GM12875 (cell line): Measurements from ENCODE around the gene OR1K1.

Source experiments
- H3K4me3 ChIP-seq: one replicate; pipeline ENCODE4 v1.5.1; 2011; ENCODE audit warnings: low read depth, low read length, control low read depth
- CTCF ChIP-seq: IDR thresholded peaks from 2 replicates; pipeline ENCODE4 v1.5.1; 2011; ENCODE audit warnings: low read depth, mild to moderate bottlenecking, control low read depth, inconsistent platforms, low read length, moderate library complexity, borderline replicate concordance; ENCODE audit not compliant: insufficient read depth

The OR1K1 gene

DNA sequence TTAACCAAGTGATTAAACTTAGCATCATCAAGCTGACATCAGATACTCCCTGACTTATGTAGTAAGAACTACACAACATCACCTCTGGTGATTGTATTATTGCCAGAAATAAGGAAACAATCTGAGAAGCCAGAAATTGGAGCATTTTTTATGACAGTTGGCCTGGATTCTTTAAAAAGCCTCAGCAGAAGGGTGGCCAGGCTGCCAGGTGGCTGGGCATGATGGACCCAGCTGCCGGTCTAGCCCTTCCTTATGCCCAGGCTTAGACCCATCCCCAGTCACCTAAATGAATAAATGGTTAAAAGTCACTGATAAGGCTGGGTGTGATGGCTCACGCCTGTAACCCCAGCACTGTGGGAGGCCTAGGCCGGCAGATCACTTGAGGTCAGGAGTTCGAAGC is 12.8 kb downstream of the OR1K1 start:
- no peak overlapping the region for H3K4me3 ChIP-seq
- TF ChIP-seq CTCF, result no peak

DNA sequence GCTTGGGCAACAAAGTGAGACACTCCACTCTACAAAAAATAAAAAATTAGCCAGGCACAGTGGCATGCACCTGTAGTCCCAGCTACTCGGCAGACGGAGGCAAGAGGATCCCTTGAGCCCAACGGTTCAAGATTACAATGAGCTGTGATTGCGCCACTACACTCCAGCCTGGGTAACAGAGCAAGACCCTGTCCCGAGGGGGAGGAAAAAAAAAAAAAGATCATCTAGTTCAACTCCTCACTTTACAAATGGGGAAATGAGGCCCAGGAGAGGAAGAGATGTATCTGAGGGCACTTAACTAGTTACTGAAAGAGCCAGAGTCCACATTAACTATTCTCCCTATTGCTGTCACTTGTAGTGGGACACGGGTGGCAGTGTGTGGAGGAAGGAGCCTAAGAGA is 14.6 kb downstream of the OR1K1 start:
- no peak overlapping the region for H3K4me3 ChIP-seq
- no peak for TF ChIP-seq CTCF

- no peak overlapping the region for H3K4me3 ChIP-seq
- no peak for TF ChIP-seq CTCF
These were observed 15.6 kb downstream of the OR1K1 start for GRCh38 chr9:122815544-122815943.

- TF ChIP-seq CTCF, result no peak
- no peak overlapping the region for H3K4me3 ChIP-seq
These were observed 16.4 kb downstream of the OR1K1 start for GRCh38 chr9:122816163-122816867.

DNA sequence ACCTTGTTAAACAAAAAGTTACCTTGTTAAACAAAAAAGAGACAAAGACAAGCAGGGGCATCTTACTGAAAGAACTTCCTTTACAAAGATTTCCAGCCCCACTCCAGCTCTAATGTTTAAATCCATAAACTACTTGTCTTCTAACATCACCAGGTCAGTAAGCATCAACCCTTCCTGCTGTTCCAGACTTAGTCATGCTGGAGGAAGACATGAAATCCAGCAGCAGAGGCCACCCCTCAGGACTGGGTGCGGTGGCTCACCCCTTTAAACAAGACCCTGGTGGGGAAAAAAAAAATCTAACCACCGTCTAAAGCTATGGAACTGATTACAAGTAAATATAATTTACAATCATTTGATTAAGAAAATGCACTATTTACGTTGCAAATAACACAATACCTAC is 19.4 kb downstream of the OR1K1 start:
- no peak for TF ChIP-seq CTCF

DNA sequence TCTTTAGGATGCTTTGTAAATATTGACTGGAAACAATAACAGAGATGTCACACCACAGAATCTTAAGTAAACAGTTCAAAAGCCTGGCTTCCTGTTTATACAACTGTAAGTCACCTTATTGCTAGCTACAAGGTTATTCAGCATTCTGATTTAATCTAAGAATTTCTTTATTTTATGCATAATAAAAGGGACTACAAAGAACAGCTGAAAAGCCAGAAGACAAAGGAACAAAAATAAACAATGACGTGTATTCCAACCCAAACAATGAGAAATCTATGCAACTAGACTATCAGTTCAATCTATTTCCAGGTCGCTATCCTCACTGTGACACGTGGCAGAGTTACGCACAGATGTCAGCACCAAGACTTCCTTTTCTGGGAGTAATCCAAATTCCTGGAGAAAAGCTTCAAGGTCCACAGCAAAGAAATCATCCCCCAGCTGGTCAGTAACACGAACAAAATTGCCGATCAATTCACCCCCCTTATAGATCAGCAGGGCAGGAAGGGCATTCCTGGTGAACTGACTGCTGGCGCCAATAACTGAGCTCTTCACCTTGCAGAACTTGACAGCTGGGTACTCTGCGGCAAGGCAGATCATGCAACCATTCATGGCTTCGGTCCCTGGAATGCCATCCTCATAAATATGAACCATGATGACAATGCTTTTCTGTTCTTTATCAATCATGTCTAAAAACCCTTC is 20.0 kb downstream of the OR1K1 start:
- TF ChIP-seq CTCF, result no peak
- H3K4me3 ChIP-seq, result no peak overlapping the region

More for the DNA sequence above, 19.4 kb downstream of the OR1K1 start:
- no peak overlapping the region for H3K4me3 ChIP-seq

- no peak for TF ChIP-seq CTCF
- no peak overlapping the region for H3K4me3 ChIP-seq
These were observed 20.5 kb downstream of the OR1K1 start for GRCh38 chr9:122820490-122820845.
